ENCODE data around the gene ATXN7L1.

Gene ATXN7L1

GRCh38 chr7:105640956-105641810 lies 235.2 kb downstream of the ATXN7L1 start:
- POLR2A ChIA-PET (ENCODE audit: low non-redundant PET): no interaction called here
- no peak for DNase-seq (ENCODE audit: low spot score)
- no peak for TF ChIP-seq CTCF (conservative IDR thresholded peaks at IDR 0.05; ENCODE audit: low read depth)
- CTCF ChIA-PET: interaction anchor here (0.6 kb wide), 1 partner anchor 710 kb away, joined by 3 read pairs; no protein-coding TSS in a partner anchor
- H3K27ac ChIP-seq: no peak overlapping the region

- DNase-seq (ENCODE audit: low spot score): no peak
- no peak for TF ChIP-seq CTCF (conservative IDR thresholded peaks at IDR 0.05; ENCODE audit: low read depth)
- no peak overlapping the region for H3K27ac ChIP-seq
- CTCF ChIA-PET: interaction anchor here (0.6 kb wide), 1 partner anchor 110 kb away, joined by 3 read pairs; no protein-coding TSS in a partner anchor
- POLR2A ChIA-PET (ENCODE audit: low non-redundant PET): no interaction called here
These were observed 236.5 kb downstream of the ATXN7L1 start for GRCh38 chr7:105639667-105640493.

- ChIA-PET CTCF (no interaction called here), POLR2A (ENCODE audit: low non-redundant PET) (no interaction called here)
- no peak for TF ChIP-seq CTCF (conservative IDR thresholded peaks at IDR 0.05; ENCODE audit: low read depth)
- DNase-seq (ENCODE audit: low spot score): no peak
- no peak overlapping the region for H3K27ac ChIP-seq
These were observed 237.4 kb downstream of the ATXN7L1 start for GRCh38 chr7:105638902-105639495.

- H3K27ac ChIP-seq: no peak overlapping the region
- POLR2A ChIA-PET (ENCODE audit: low non-redundant PET): no interaction called here
- CTCF ChIA-PET: no interaction called here
- DNase-seq (ENCODE audit: low spot score): no peak
- TF ChIP-seq CTCF (conservative IDR thresholded peaks at IDR 0.05; ENCODE audit: low read depth): no peak
These were observed 238.1 kb downstream of the ATXN7L1 start for GRCh38 chr7:105638334-105638733.

- POLR2A ChIA-PET (ENCODE audit: low non-redundant PET): no interaction called here
- no peak for DNase-seq (ENCODE audit: low spot score)
These were observed 238.6 kb downstream of the ATXN7L1 start for GRCh38 chr7:105637755-105638154.

More at GRCh38 chr7:105637755-105638154, 238.6 kb downstream of the ATXN7L1 start:
- no peak overlapping the region for H3K27ac ChIP-seq
- CTCF ChIA-PET: interaction anchor here (0.5 kb wide), 1 partner anchor 448 kb away, joined by 4 read pairs; no protein-coding TSS in a partner anchor
- no peak for TF ChIP-seq CTCF (conservative IDR thresholded peaks at IDR 0.05; ENCODE audit: low read depth)

All from RWPE1 (cell line).